Measurements from ENCODE around the gene CIAO2A. TPM values are rescaled to one million over a fixed set of nuclear protein-coding genes. Genes with fewer than 3 reads are reported as not detected.

The CIAO2A gene
- polyA plus RNA-seq, 1 donor (not counting 4 experiments of a cell fraction or from before 2014, with no cell fraction given) = 111 TPM

DNA sequence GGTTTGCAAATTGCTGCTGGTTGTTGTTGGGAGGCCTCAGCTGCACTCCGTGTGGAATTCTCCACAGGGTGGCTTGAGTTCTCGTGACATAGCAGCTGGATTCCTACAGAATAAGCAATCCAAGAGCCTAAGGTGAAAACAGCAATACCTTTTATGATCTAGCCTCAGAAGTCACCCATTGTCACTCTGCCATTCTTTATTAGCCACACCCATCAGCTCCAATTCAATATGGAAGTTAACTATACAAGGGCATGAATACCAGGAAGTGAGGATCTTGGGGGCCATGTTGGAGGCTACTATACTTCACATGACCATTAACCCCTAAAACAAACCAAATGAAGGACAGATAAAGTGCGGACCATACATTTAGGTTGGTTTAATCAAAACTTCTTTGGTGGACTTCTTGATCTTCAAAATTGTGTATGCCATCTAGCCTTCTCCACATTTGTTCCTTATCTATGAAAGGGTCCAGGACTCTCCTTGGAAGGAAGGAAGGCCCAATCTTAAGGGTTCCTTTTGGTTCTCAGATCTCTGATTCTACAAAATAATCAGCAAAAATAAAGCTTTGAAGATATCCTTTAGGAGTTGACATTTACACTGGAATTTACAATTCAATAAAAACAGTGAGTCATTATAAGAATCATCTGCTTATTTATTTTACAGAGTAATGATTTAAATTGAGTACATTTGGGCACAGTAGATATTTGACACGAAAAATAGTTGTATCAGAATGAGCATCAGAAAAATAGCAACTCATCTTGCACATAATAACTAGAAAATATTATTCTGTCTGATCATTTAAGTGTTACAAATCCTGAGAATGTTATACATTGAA is 21.5 kb downstream of the CIAO2A start:
- H3K79me2 ChIP-seq (ENCODE audit: control insufficient read depth, insufficient read depth, low read length) = no peaks in the 10 kb centered on the region
- H3K9ac ChIP-seq (ENCODE audit: control insufficient read depth, extremely low read depth, insufficient read depth, low read length) = no peak overlapping the region
- FAIRE-seq = no peak
- TF ChIP-seq EZH2 (IDR thresholded peaks at IDR 0.05; ENCODE audit: low read length) = no peak
- TF ChIP-seq, protein P1, sequence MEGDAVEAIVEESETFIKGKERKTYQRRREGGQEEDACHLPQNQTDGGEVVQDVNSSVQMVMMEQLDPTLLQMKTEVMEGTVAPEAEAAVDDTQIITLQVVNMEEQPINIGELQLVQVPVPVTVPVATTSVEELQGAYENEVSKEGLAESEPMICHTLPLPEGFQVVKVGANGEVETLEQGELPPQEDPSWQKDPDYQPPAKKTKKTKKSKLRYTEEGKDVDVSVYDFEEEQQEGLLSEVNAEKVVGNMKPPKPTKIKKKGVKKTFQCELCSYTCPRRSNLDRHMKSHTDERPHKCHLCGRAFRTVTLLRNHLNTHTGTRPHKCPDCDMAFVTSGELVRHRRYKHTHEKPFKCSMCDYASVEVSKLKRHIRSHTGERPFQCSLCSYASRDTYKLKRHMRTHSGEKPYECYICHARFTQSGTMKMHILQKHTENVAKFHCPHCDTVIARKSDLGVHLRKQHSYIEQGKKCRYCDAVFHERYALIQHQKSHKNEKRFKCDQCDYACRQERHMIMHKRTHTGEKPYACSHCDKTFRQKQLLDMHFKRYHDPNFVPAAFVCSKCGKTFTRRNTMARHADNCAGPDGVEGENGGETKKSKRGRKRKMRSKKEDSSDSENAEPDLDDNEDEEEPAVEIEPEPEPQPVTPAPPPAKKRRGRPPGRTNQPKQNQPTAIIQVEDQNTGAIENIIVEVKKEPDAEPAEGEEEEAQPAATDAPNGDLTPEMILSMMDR (optimal IDR thresholded peaks at IDR 0.05 in 1 of 3, IDR thresholded peaks at IDR 0.05 in 1 of 3, conservative IDR thresholded peaks at IDR 0.05 in 1 of 3; ENCODE audit: extremely low read depth in 1 of 3, insufficient read depth in 2 of 3, low read length in 3 of 3) = no peak
- no peaks in the 10 kb centered on the region for H3K9me3 ChIP-seq (ENCODE audit: control insufficient read depth, low read depth, low read length)
- peaks cover 3 to 14% of the 10 kb centered on the region in 2 experiments for H3K36me3 ChIP-seq (ENCODE audit: control insufficient read depth in 2 of 2, extremely low read depth in 1 of 2, insufficient read depth in 2 of 2, low read length in 2 of 2)
- no peaks in the 10 kb centered on the region for H4K20me1 ChIP-seq (ENCODE audit: control insufficient read depth, extremely low read depth, insufficient read depth, low read length)
- DNase-seq (ENCODE audit: low read depth, low spot score) = no peak
- no peak overlapping the region for H3K4me2 ChIP-seq (ENCODE audit: control insufficient read depth, extremely low read depth, insufficient read depth, low read depth, low read length)
- no peaks in the 10 kb centered on the region for H3K9me1 ChIP-seq (ENCODE audit: control insufficient read depth, extremely low read depth, insufficient read depth, low read length)
- dilution Hi-C loops (cut with MboI; ENCODE audit: extremely low pct_ligation_motif_present, low sequenced_read_pairs) = no loop called here
- peaks cover 3% of the 10 kb centered on the region for H3K4me1 ChIP-seq (ENCODE audit: control insufficient read depth, extremely low read depth, insufficient read depth, low read length)
- no peak overlapping the region for H3K4me3 ChIP-seq (ENCODE audit: control insufficient read depth in 2 of 3, extremely low read depth in 1 of 3, insufficient read depth in 2 of 3, low read depth in 1 of 3, low read length in 3 of 3)
- H3K27ac ChIP-seq (ENCODE audit: control insufficient read depth, insufficient read depth, low read length) = no peak overlapping the region
- no peaks in the 10 kb centered on the region for H3K27me3 ChIP-seq (ENCODE audit: control insufficient read depth, extremely low read depth, insufficient read depth, low read length)
- no peak overlapping the region for H2AFZ ChIP-seq (ENCODE audit: control insufficient read depth, low read length)

- Histone ChIP-seq H3K9me3 (ENCODE audit: control insufficient read depth, low read depth, low read length) (no peaks in the 10 kb centered on the region), H3K9ac (ENCODE audit: control insufficient read depth, extremely low read depth, insufficient read depth, low read length) (no peak overlapping the region), H3K4me3 (ENCODE audit: control insufficient read depth in 2 of 3, extremely low read depth in 1 of 3, insufficient read depth in 2 of 3, low read depth in 1 of 3, low read length in 3 of 3) (no peak overlapping the region), H3K27me3 (ENCODE audit: control insufficient read depth, extremely low read depth, insufficient read depth, low read length) (no peaks in the 10 kb centered on the region), H3K36me3 (ENCODE audit: control insufficient read depth in 2 of 2, extremely low read depth in 1 of 2, insufficient read depth in 2 of 2, low read length in 2 of 2) (peaks cover 3 to 14% of the 10 kb centered on the region in 2 experiments), H3K9me1 (ENCODE audit: control insufficient read depth, extremely low read depth, insufficient read depth, low read length) (no peaks in the 10 kb centered on the region), H4K20me1 (ENCODE audit: control insufficient read depth, extremely low read depth, insufficient read depth, low read length) (no peaks in the 10 kb centered on the region), H2AFZ (ENCODE audit: control insufficient read depth, low read length) (no peak overlapping the region), H3K4me1 (ENCODE audit: control insufficient read depth, extremely low read depth, insufficient read depth, low read length) (peaks cover 3% of the 10 kb centered on the region), H3K27ac (ENCODE audit: control insufficient read depth, insufficient read depth, low read length) (no peak overlapping the region), H3K79me2 (ENCODE audit: control insufficient read depth, insufficient read depth, low read length) (no peaks in the 10 kb centered on the region), H3K4me2 (ENCODE audit: control insufficient read depth, extremely low read depth, insufficient read depth, low read depth, low read length) (no peak overlapping the region)
- DNase-seq (ENCODE audit: low read depth, low spot score) = no peak
- dilution Hi-C loops (cut with MboI; ENCODE audit: extremely low pct_ligation_motif_present, low sequenced_read_pairs) = no loop called here
- no peak for FAIRE-seq
- TF ChIP-seq, protein P1 (optimal IDR thresholded peaks at IDR 0.05 in 1 of 3, IDR thresholded peaks at IDR 0.05 in 1 of 3, conservative IDR thresholded peaks at IDR 0.05 in 1 of 3; ENCODE audit: extremely low read depth in 1 of 3, insufficient read depth in 2 of 3, low read length in 3 of 3) = no peak
- TF ChIP-seq EZH2 (IDR thresholded peaks at IDR 0.05; ENCODE audit: low read length) = no peak
Observed at GRCh38 chr15:64070965-64071851, 22.4 kb downstream of the CIAO2A start.

Data from keratinocyte (primary cell).